ENCODE measurements around the gene JUP.

Gene JUP

GRCh38 chr17:41750862-41751261, 35.6 kb downstream of the JUP start:
- DNase-seq (ENCODE audit: low read depth), result no peak

GRCh38 chr17:41748275-41748674, 38.2 kb downstream of the JUP start:
- TF ChIP-seq CTCF (IDR thresholded peaks at IDR 0.05; ENCODE audit: control insufficient read depth, extremely low read depth, insufficient read depth), result no peak
- no peak for DNase-seq (ENCODE audit: low read depth)
- H3K4me3 ChIP-seq (ENCODE audit: low read depth, low read length), result no peak overlapping the region

More at GRCh38 chr17:41750862-41751261, 35.6 kb downstream of the JUP start:
- TF ChIP-seq CTCF (IDR thresholded peaks at IDR 0.05; ENCODE audit: control insufficient read depth, extremely low read depth, insufficient read depth), result no peak
- H3K4me3 ChIP-seq (ENCODE audit: low read depth, low read length), result no peak overlapping the region

- no peak for DNase-seq (ENCODE audit: low read depth)
- no peak for TF ChIP-seq CTCF (IDR thresholded peaks at IDR 0.05; ENCODE audit: control insufficient read depth, extremely low read depth, insufficient read depth)
- no peak overlapping the region for H3K4me3 ChIP-seq (ENCODE audit: low read depth, low read length)
Observed at GRCh38 chr17:41741709-41742108, 44.8 kb downstream of the JUP start.

- TF ChIP-seq CTCF (IDR thresholded peaks at IDR 0.05; ENCODE audit: control insufficient read depth, extremely low read depth, insufficient read depth), result no peak
- DNase-seq (ENCODE audit: low read depth), result no peak
Observed at GRCh38 chr17:41740506-41740905, 46.0 kb downstream of the JUP start.

DNA sequence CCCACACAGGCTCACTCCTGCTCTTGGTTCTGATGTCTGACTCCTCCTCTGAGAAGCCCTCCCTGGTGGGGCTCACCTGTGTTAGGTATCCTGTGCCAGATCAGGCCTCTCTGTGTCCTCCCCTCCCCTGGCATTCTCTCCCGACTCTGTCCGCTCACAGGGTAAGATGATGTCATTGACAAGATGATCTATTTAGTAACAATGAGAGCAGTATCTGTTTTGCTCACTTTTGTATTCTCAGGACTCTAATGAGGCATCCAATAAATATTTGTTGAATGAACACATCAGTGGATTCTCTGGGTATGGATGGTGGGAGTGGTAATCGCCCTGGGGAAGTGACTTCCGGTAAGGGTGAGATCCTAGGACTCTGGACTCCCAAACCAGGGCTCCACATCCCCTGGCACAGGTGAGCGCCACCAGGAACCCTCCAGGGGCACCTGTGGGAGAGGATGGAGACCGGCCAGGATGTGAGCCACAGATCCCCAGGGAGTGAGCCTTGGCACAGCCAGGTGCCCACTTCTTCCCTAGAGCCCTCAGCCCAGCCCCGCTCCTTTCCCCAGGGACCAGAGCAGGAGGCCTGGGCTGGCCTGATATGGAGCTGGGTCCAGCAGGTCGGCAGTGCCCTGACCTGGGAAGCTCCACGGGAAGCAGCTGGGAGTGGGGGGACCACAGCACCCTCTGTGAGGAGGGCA, 46.7 kb downstream of the JUP start:
- no peak overlapping the region for H3K4me3 ChIP-seq (ENCODE audit: low read depth, low read length)
- no peak for DNase-seq (ENCODE audit: low read depth)
- no peak for TF ChIP-seq CTCF (IDR thresholded peaks at IDR 0.05; ENCODE audit: control insufficient read depth, extremely low read depth, insufficient read depth)

More at GRCh38 chr17:41740506-41740905, 46.0 kb downstream of the JUP start:
- H3K4me3 ChIP-seq (ENCODE audit: low read depth, low read length), result no peak overlapping the region

- no peak for TF ChIP-seq CTCF (IDR thresholded peaks at IDR 0.05; ENCODE audit: control insufficient read depth, extremely low read depth, insufficient read depth)
- H3K4me3 ChIP-seq (ENCODE audit: low read depth, low read length), result no peak overlapping the region
- no peak for DNase-seq (ENCODE audit: low read depth)
Observed at GRCh38 chr17:41738801-41739112, 47.8 kb downstream of the JUP start.

All from LNCaP clone FGC (cell line).